HG02798 (cell line): ENCODE results near the gene DHX36.

Experiments
- ATAC-seq: cut with Tn5 transposase; IDR thresholded peaks from one replicate; pipeline ENCODE4 v1.9.1; 2021; ENCODE audit warnings: mild to moderate bottlenecking; ENCODE audit not compliant: unreplicated experiment, poor library complexity

DHX36 gene

GRCh38 chr3:154323891-154324738 is at the start of gene DHX36:
Gene DHX36 (minus strand): TSS chr3:154324487. CDS start chr3:154324416, 71 bp downstream.
- ATAC-seq, result peak; percentile 97

- ATAC-seq, result no peak
Observed at GRCh38 chr3:154367221-154367620, 42.9 kb upstream of the DHX36 start.

- no peak for ATAC-seq
Observed at GRCh38 chr3:154364849-154365248, 40.6 kb upstream of the DHX36 start.

- no peak for ATAC-seq
Observed at GRCh38 chr3:154361099-154361498, 36.8 kb upstream of the DHX36 start.

- no peak for ATAC-seq
Observed at GRCh38 chr3:154356009-154356408, 31.7 kb upstream of the DHX36 start.

GRCh38 chr3:154349223-154349622 is 24.9 kb upstream of the DHX36 start:
- no peak for ATAC-seq

- ATAC-seq, result no peak
Observed at GRCh38 chr3:154345422-154346122, 21.3 kb upstream of the DHX36 start.

GRCh38 chr3:154338570-154338969 is 14.3 kb upstream of the DHX36 start:
- ATAC-seq, result no peak

- ATAC-seq, result no peak
Observed at GRCh38 chr3:154338008-154338407, 13.7 kb upstream of the DHX36 start.

GRCh38 chr3:154334973-154335420 is 10.7 kb upstream of the DHX36 start:
- ATAC-seq, result peak; percentile 60

- ATAC-seq, result no peak
Observed at GRCh38 chr3:154327871-154328270, 3.6 kb upstream of the DHX36 start.

GRCh38 chr3:154324919-154325318 is 632 bp upstream of the DHX36 start:
- no peak for ATAC-seq

GRCh38 chr3:154316974-154317767 is 7.1 kb downstream of the DHX36 start:
- no peak for ATAC-seq

GRCh38 chr3:154314152-154314551 is 10.1 kb downstream of the DHX36 start:
- no peak for ATAC-seq

GRCh38 chr3:154310840-154311239 is 13.4 kb downstream of the DHX36 start:
- ATAC-seq, result no peak

- ATAC-seq, result no peak
Observed at GRCh38 chr3:154307363-154307762, 16.9 kb downstream of the DHX36 start.

GRCh38 chr3:154304936-154305335 is 19.4 kb downstream of the DHX36 start:
- ATAC-seq, result no peak

- no peak for ATAC-seq
Observed at GRCh38 chr3:154304116-154304786, 20.0 kb downstream of the DHX36 start.

GRCh38 chr3:154301561-154301960 is 22.7 kb downstream of the DHX36 start:
- no peak for ATAC-seq

GRCh38 chr3:154294016-154294415 is 30.3 kb downstream of the DHX36 start:
- no peak for ATAC-seq
